Measurements from ENCODE around the gene PET100.

DNA sequence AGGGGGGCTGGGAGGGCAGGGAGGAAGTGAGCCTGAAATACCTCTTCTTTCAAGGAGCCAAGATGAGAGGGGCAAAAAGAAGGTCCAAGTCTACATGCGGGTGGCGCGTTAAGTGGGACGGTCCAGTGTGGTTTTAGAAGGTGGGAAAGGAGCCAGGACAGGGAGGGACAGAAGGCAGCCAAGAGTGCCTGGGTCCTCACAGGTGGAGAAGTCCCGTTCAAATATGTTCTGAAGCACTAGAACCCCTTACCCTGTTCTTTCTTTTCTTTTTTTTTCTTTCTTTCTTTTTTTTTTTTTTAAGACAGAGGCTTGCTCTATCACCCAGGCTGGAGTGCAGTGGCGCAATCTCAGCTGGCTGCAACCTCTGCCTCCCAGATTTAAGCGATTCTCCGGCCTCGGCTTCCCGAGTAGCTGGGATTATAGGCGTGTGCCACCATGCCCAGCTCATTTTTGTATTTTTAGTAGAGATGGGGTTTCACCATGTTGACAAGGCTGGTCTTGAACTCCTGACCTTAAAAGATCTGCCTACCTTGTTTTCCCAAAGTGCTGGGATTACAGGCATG is 26.6 kb upstream of the PET100 start:
- TF ChIP-seq EZH2 (IDR thresholded peaks at IDR 0.05; ENCODE audit: borderline replicate concordance, low read depth, low read length, poor library complexity, severe bottlenecking), result no peak
- TF ChIP-seq, protein P1, sequence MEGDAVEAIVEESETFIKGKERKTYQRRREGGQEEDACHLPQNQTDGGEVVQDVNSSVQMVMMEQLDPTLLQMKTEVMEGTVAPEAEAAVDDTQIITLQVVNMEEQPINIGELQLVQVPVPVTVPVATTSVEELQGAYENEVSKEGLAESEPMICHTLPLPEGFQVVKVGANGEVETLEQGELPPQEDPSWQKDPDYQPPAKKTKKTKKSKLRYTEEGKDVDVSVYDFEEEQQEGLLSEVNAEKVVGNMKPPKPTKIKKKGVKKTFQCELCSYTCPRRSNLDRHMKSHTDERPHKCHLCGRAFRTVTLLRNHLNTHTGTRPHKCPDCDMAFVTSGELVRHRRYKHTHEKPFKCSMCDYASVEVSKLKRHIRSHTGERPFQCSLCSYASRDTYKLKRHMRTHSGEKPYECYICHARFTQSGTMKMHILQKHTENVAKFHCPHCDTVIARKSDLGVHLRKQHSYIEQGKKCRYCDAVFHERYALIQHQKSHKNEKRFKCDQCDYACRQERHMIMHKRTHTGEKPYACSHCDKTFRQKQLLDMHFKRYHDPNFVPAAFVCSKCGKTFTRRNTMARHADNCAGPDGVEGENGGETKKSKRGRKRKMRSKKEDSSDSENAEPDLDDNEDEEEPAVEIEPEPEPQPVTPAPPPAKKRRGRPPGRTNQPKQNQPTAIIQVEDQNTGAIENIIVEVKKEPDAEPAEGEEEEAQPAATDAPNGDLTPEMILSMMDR (conservative IDR thresholded peaks at IDR 0.05; ENCODE audit: low read depth, low read length), result no peak
